Stimulated activated CD8-positive, alpha-beta memory T cell treated with anti-CD3 and anti-CD28 coated beads, Interleukin-12 subunit alpha, Interleukin-12 subunit beta, amount 100 ng/mL, for 1 hour (primary cell): Measurements from ENCODE around the gene CCL7.

Experiments used
- DNase-seq: peaks from one replicate; pipeline ENCODE4 v3.0.0-alpha.2; 2020; ENCODE audit warnings: low read depth

Gene CCL7

DNA sequence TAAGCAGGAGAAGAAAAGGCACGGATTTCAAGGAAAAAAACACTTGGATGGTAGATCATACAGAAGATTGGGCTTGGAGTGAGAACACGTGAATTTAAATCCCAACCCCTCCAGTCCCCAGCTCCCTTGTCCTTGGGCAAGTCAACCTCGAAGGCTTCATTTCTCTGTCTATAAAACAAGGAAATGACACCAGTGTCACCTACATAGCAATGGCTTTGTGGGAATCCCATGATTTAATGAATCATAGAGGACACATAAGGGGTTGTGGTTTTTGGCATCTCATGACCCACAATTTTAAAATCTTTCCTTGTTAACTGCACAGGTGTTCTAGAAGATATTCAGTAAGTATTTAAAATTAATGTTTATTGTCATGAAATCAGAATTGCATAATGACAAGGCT is 23.1 kb upstream of the CCL7 start:
- no peak for DNase-seq

DNA sequence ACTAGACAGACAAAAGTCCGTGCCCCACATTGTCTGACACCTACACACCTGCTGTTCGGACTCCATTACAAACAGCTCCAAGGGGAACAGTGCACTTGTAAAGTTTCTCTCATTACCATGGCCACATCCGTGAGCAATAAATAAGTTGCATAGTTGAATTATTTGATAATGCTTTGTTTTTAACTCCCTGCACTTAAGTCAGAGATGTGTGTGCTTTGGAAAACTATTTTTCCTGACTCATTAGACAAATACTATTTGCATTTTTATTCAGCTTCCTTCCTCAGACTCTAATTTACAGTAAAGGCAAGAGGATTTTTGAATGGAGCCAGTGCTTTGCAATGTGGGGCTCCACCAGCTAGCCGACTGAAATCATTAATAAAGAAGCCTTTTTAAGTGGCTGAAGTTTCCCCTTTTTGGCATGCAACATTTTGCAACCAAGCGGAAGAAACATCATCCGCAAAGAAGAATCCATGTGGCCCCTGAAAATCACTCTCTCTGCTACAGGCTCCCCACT is 21.5 kb upstream of the CCL7 start:
- DNase-seq = no peak

DNA sequence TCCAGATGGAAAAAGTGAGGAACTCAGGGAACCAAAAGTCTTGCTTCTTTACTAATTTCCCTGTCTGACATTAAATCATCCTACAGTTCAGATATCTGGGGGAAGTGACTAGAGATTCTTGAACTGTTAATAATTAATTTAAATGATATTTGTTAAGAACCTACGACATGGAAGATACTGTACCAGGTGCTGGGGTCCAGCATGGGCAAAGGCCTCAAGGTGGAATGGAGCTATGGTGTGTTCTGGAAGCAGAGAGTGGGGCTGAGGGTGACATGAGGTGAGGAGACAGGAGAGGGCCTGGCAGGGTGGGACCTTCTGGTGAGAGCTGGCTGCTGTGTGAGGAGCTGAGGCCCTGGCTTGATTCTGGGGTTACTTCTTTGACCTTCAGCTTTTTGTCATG is 21.0 kb upstream of the CCL7 start:
- no peak for DNase-seq

DNA sequence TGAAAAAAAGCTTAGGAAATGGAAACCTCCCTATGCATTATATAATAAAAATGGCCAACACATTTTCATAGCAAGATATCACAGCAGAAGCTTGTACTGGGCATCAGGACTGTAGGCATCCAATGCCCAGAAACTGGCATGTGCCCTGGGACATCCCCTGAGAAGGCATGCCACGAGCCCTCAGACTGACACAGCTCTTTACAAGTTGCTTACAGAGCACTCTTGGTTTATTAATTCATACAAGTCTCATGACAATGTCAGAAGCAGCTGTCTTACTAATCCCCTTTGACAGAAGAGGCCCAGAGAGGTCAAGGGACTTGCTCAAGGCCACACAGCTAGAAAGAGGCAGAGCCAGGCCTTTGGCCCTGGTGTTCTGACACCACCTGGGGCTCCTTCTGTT is 20.5 kb upstream of the CCL7 start:
- no peak for DNase-seq

DNA sequence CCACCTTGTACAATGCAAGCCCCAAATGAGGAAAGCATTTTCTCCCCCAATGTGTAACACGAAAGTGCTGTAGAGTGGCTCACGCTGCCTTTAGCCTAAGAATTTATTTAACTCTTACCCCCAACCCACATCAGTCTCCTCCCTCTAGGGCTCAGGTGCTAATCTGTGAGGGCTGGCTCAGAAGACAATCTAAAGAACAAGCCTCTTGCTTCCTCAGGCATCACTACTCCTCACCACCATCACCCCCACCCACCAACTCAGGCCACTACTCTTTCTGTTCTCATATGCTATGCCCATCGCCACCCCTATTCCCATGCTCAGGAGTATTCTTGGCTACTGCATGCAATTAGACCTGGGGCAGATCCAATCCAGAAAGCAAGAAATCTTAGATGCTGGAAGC is 18.8 kb upstream of the CCL7 start:
- no peak for DNase-seq

DNA sequence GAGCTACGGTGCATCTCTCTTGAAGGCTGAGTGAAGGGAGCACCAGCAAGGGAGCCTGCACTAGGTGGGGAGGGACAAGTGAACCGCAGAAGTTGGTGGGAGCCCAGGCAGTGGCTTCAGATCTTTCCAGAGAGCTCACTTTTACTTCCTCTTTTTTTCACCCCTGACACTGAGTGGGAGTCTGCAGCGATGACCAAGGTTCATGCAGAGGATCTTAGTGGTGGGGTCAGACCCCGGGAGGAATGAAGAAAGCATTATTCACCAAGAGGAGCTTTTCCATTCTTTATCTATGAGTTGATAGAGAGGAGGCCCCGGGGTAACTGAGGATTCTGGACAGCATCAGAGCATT is 18.0 kb upstream of the CCL7 start:
- no peak for DNase-seq

DNA sequence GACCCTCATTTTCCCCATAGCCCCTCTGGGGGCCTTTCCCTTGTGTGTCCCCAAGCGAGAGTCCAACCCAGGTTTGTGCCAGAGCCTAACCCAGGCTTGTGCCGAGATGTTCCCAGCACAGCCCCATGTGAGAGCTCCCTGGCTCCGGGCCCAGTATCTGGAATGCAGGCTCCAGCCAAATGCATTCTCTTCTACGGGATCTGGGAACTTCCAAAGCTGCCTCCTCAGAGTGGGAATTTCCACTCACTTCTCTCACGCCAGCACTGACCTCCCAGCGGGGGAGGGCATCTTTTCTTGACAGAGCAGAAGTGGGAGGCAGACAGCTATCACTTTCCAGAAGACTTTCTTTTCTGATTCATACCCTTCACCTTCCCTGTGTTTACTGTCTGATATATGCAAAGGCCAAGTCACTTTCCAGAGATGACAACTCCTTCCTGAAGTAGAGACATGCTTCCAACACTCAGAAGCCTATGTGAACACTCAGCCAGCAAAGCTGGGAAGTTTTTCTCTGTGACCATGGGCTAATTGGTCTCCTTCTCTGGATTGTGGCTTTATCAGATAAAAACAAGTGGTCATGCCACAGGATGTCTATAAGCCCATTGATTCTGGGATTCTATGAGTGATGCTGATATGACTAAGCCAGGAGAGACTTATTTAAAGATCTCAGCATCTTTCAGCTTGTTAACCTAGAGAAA is 17.4 kb upstream of the CCL7 start:
- no peak for DNase-seq

DNA sequence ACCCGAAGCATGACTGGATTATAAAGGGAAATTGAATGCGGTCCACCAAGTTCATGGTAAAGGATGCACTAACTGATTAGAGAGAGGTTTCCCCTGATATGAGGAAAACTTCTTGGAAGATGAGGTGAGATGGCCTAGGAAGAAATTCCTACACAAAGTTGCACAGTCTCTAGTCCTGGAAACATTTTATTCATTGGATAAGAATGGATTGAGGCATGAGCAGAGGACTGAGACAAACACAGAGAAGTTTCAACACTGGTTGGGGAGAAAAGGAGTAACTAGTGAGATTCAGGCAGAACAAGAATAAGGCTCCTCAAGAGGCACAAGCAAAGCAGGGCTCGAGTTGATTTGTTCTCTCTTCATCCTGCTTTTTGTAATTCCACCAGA is 16.9 kb upstream of the CCL7 start:
- no peak for DNase-seq

DNA sequence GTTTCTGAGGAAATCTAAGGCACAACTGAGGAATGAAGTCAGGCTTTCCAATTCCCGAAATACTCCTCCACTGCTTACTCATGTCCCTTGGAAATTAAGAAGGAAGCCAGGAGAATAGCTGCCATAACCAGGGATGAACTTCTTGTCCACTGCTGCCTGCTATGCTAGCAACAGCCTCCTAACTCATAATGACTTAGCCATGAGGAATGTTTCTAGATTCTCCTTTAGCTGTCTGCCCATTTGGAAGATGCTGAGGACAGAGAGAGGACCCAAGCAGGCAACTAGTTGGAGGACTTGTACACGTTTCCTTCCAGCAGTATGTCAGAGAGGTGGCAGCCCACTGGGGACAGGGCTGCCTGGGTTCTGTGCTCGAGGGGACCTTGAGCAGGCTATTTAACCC is 15.9 kb upstream of the CCL7 start:
- DNase-seq = no peak

DNA sequence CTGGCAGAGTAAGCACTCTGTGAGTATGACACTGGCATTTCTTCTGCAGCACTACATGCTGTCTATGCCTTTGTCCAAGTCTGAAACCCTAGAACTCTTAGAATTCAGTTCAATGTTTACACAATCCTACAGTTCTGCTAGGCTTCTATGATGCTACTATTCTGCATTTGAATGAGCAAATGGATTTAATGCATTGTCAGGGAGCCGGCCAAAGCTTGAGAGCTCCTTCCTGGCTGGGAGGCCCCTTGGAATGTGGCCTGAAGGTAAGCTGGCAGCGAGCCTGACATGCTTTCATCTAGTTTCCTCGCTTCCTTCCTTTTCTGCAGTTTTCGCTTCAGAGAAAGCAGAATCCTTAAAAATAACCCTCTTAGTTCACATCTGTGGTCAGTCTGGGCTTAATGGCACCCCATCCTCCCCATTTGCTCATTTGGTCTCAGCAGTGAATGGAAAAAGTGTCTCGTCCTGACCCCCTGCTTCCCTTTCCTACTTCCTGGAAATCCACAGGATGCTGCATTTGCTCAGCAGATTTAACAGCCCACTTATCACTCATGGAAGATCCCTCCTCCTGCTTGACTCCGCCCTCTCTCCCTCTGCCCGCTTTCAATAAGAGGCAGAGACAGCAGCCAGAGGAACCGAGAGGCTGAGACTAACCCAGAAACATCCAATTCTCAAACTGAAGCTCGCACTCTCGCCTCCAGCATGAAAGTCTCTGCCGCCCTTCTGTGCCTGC is 15.2 kb upstream of the CCL7 start, which contains the start of gene CCL2:
Gene CCL2 (plus strand): TSS at position 635 of the 730 bp plus-strand sequence. CDS start 65 bp downstream, at position 700.
- DNase-seq = no peak

DNA sequence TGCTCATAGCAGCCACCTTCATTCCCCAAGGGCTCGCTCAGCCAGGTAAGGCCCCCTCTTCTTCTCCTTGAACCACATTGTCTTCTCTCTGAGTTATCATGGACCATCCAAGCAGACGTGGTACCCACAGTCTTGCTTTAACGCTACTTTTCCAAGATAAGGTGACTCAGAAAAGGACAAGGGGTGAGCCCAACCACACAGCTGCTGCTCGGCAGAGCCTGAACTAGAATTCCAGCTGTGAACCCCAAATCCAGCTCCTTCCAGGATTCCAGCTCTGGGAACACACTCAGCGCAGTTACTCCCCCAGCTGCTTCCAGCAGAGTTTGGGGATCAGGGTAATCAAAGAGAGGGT is 14.7 kb upstream of the CCL7 start:
- no peak for DNase-seq

DNA sequence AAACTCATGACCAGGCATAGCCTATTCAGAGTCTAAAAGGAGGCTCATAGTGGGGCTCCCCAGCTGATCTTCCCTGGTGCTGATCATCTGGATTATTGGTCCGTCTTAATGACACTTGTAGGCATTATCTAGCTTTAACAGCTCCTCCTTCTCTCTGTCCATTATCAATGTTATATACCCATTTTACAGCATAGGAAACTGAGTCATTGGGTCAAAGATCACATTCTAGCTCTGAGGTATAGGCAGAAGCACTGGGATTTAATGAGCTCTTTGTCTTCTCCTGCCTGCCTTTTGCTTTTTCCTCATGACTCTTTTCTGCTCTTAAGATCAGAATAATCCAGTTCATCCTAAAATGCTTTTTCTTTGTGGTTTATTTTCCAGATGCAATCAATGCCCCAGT is 14.2 kb upstream of the CCL7 start:
- no peak for DNase-seq

DNA sequence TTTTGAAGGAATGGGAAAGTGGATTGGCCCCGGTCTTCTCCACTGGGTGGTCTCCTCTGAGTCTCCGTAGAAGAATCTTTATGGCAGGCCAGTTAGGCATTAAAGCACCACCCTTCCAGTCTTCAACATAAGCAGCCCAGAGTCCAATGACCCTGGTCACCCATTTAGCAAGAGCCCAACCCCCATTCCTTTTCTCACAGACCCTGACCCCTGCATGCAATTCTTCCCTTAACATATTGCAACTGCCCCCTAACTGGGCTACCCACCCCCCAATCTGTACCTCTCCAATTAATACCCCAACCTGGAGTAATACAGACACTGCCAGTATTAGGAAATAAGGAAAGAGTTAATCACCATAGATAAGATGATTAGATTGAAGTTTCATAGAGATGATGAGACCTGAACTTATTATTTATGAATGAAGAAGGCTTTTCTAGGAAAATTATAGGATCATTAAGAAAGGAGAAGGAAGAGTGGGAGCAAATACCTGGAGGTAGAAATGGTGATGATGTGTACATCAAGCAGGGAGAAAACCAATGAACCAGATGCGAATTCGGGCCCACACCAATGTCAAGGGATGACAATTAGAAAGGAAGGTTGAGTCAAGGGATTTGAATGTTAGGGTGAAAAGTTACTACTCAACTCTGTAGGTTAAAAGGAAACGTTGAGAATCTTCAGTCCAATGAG is 12.6 kb upstream of the CCL7 start:
- no peak for DNase-seq

DNA sequence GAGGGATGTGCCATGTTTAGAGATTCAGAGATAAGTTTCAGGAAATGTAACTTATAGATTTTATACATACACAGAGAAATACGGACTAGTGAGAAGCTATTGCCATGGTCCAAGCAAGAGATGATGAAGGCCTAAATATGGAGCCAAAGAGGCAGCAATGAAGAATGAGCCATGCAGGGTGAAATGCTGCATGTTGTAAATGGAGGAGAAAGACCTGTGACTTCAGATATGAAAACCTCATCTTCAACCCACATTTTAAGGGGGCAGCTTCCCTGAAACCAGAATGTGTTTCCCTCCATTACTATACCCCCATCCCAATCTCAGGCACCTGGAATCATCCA is 12.1 kb upstream of the CCL7 start:
- DNase-seq = no peak

DNA sequence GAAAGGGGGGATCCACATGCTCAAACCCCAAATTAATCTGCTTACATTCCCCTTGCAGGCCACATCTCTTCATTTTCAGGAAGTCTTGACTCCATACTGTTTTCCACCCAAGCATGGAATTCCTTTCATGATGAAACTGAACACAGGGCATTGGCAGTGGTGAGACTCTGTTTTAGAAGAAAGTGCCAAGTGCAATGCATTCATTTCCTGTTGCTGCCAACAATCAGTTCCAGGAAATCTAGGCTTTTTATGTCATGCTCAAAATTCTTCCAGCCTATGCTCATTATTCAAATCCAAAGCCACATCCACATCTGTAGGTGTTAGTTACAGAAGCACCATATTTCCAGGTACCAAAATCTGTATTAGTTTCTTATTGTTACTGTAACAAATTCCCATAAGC is 10.9 kb upstream of the CCL7 start:
- DNase-seq = no peak

DNA sequence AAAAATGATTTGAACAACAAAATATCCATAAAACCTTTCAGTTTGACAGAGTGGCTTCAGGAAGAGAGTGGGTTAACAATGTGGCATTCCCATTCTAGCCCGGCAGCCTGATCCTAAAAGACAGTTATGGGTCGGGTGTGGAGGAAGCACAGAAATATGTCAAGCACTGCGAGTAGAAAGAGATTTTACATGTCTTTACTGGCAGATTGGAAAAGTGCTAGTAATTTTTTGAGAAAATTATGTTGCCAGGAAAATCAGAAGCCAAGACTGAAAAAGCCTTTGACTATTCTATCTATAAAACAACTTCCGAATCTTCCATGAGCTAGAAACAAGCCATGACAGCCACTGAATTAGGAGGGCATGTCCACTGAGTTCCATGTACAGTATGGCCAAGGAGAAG is 9.2 kb upstream of the CCL7 start:
- DNase-seq = no peak

DNA sequence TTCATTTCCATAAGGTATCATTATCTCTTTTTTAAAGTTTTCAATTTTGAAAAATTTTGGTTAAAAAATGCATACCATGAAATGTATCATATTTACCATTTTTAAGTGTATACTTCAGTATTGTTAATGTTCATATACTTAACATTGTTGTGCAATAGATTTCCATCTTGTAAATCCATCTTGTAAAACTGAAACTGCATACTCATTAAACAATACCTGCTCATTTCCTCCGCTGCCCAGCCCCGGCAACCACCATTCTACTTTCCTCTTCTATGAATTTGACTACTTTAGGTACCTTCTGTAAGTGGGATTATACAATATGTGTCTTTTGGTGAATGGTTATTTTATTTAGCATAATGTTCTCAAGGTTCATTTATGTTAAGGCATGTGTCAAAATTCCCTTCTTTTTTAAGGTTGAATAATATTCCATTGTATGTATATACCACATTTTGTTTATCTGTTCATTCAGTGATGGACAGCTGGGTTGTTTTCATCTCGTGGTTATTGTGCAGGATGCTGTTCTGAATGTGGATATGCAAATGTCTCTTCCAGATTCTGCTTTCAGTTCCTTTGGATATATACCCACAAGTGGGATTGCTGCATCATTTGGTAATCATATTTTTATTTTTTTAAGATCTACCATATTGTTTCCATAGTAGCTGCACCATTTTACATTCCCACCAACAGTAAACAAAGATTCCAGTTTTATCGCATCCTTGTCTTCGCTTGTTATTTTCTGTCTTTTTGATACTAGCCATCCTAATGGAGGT is 8.3 kb upstream of the CCL7 start:
- no peak for DNase-seq

DNA sequence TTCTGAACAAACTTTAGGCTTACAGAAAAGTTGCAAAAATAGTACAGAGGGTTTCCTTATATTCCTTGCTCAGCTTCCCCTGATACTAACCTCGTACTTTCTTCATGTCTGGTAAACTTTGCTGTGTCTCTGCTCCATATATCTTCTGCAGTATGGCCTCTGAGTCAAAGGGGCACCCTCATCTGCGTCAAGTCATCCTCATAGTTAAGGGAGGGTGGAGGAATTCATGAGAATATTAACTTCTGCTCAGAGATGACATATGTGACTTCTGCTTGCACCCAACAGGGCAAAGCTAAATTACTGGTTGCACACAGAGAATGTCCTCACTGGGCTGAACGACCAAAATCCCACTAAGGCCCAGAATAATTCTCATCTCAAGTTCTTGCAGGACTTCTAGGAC is 4.3 kb upstream of the CCL7 start:
- DNase-seq = no peak

DNA sequence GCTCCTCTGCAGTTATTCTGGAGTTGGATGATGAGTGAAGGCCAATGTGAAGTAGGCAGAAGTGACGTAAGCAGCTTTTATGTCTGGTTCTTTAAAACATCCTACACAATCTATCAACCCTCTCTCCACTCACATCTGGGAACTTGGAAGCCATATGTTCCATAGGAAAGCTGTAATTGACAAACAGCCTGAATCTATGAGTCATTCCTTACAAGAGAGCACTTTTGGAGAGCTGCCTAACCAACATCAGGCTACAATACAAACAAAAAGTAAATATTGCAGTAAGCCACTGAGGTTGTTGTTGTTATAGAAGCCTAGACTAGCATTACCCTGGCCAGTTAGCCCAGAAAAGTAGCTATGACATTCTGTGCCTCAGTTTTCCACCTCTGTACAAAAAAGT is 5.9 kb downstream of the CCL7 start:
- DNase-seq = no peak

DNA sequence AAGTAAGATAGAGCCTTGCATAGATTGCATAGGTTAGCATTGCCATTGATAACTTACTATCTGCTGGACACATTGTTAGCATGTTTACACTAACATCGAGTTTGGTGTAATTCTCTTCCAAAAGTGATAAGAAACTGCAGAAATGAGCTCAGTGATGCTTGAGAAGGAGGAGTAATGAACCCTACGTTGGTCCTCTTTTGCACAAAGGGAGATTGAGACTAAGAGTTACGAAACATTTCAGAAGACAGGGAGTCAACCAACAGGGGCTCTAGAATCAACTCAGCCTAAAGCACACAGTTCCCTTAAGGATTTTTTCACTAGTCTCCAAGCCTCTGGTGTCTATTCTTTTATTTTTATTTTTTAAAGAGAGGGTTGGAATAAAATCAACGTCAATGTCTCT is 6.8 kb downstream of the CCL7 start:
- DNase-seq = no peak

DNA sequence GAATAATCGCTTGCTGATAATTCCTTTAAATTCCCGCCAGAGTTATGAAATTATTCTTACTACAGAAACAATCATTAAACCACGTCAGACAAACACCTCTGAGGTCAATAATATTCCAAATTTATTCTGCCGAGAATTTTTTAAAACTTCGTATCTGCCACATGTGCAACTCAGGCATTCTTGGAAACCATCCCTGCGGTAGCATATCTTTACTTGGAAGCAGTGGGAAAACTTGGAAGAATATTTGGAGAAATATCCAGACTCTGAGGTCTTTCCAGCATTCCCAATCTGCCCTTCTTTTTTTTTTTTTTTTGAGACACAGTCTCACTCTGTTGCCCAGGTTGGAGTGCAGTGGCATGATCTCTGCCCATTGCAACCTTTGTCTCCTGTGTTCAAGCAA is 13.6 kb downstream of the CCL7 start:
- DNase-seq = no peak

DNA sequence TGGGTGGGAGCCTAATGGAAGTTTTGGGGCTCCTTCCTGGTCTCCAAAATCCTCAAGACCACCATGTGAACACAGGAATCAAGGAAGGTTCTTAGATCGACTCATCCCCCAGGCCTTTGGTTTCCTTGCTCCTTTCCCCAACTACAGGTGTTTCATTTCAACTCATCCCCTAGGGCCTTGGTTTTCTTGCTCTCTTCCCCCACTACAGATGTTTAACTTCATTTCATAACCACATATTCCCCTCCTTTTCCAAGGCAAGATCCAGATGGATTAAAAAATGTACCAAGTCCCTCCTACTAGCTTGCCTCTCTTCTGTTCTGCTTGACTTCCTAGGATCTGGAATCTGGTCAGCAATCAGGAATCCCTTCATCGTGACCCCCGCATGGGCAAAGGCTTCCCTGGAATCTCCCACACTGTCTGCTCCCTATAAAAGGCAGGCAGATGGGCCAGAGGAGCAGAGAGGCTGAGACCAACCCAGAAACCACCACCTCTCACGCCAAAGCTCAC is 15.3 kb downstream of the CCL7 start, which contains the start of gene CCL11:
Gene CCL11 (plus strand): TSS at position 457 of the 507 bp plus-strand sequence. CDS start 67 bp downstream, outside the sequence.
- no peak for DNase-seq
